NCI-H146 treated with DMSO at 0.1 percent for 48 hours (cell line): ENCODE measurements around the gene SRMS.

Experiments used
- DNase-seq: peaks from one replicate; lab custom pipeline; 2025; ENCODE audit not compliant: unreplicated experiment; lab: John Stamatoyannopoulos, UW

SRMS gene

GRCh38 chr20:63553933-63554290 lies 6.4 kb upstream of the SRMS start, which contains the start of gene FNDC11:
FNDC11 (plus strand) TSS chr20:63554159; CDS start chr20:63555664, 1,505 bp downstream.
- peak; percentile 21 for DNase-seq

- DNase-seq, result peak; percentile 75
Observed at GRCh38 chr20:63553251-63553932, 5.8 kb upstream of the SRMS start.

- no peak for DNase-seq
Observed at GRCh38 chr20:63552481-63553249, 5.1 kb upstream of the SRMS start.

GRCh38 chr20:63551068-63551467 lies 3.5 kb upstream of the SRMS start:
- DNase-seq, result no peak

GRCh38 chr20:63549679-63550282 lies 2.2 kb upstream of the SRMS start:
- DNase-seq, result no peak

GRCh38 chr20:63549019-63549418 lies 1.5 kb upstream of the SRMS start:
- no peak for DNase-seq

- DNase-seq, result no peak
Observed at GRCh38 chr20:63548542-63548941, 993 bp upstream of the SRMS start.

GRCh38 chr20:63546956-63547724 lies 409 bp downstream of the SRMS start:
- no peak for DNase-seq

GRCh38 chr20:63546256-63546955 lies 1.1 kb downstream of the SRMS start:
- peak; percentile 76 for DNase-seq

GRCh38 chr20:63545814-63546213 lies 1.7 kb downstream of the SRMS start:
- peak; percentile 85 for DNase-seq

GRCh38 chr20:63544958-63545516 lies 2.5 kb downstream of the SRMS start:
- DNase-seq, result no peak

- DNase-seq, result no peak
Observed at GRCh38 chr20:63544241-63544957, 3.1 kb downstream of the SRMS start.

- no peak for DNase-seq
Observed at GRCh38 chr20:63543733-63544132, 3.8 kb downstream of the SRMS start.

- no peak for DNase-seq
Observed at GRCh38 chr20:63543131-63543530, 4.4 kb downstream of the SRMS start.

GRCh38 chr20:63542696-63543095 lies 4.9 kb downstream of the SRMS start:
- no peak for DNase-seq

- DNase-seq, result no peak
Observed at GRCh38 chr20:63542031-63542559, 5.5 kb downstream of the SRMS start.

GRCh38 chr20:63541371-63541770 lies 6.2 kb downstream of the SRMS start:
- DNase-seq, result no peak

- DNase-seq, result no peak
Observed at GRCh38 chr20:63540417-63541186, 6.9 kb downstream of the SRMS start.
